AG20443 (cell line): ENCODE measurements around the gene ANAPC2.
A peak's percentile ranks its signal among the peaks of the same experiment; 100 is the strongest.

Experiments
- DNase-seq: peaks from one replicate; pipeline ENCODE4 v3.0.0; 2012; ENCODE audit warnings: low spot score, mixed read lengths

ANAPC2 gene

DNA sequence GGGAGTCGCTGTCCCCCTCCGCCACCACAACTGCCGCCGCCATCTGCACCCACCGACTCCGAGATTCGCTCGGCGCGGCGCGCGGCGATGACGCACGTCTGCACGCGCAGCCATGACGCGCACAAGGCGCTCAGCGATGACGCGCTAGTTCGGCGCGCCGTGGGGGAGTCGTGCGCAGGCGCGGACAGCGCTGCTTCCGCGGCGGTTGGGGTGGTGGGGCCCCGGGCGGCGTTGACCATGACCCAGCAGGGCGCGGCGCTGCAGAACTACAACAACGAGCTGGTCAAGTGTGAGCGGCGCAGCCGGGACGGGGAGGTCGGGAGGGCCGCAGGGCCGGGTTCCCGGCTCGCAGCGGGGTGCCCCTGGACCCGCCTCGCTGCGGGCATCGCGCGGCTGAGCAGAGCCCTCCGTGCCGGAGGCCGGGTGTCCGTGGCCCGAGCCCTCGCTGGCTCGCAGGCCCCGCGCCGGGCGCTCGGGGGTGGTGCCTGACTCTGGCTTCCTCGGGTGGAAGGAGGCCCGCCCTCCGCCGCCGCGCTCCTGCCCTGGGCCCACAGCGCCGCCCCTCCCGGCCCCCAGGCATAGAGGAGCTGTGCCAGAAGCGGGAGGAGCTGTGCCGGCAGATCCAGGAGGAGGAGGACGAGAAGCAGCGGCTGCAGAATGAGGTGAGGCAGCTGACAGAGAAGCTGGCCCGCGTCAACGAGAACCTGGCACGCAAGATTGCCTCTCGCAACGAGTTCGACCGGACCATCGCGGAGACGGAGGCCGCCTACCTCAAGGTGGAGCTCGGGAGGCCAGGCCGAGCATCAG lies at the start of gene ANAPC2, which contains the start of gene SSNA1:
Gene ANAPC2 (minus strand): TSS at position 71 of the 807 bp plus-strand sequence. CDS start 28 bp downstream, at position 43.
Gene SSNA1 (plus strand): TSS at position 187 of the 807 bp plus-strand sequence. CDS start 51 bp downstream, at position 238.
- peak; percentile 98 for DNase-seq

GRCh38 chr9:137236936-137237421 lies 48.6 kb upstream of the ANAPC2 start:
- no peak for DNase-seq

GRCh38 chr9:137236238-137236935 lies 48.0 kb upstream of the ANAPC2 start:
- peak; percentile 93 for DNase-seq

- DNase-seq: no peak
These were observed 47.3 kb upstream of the ANAPC2 start for GRCh38 chr9:137235424-137236237.

DNA sequence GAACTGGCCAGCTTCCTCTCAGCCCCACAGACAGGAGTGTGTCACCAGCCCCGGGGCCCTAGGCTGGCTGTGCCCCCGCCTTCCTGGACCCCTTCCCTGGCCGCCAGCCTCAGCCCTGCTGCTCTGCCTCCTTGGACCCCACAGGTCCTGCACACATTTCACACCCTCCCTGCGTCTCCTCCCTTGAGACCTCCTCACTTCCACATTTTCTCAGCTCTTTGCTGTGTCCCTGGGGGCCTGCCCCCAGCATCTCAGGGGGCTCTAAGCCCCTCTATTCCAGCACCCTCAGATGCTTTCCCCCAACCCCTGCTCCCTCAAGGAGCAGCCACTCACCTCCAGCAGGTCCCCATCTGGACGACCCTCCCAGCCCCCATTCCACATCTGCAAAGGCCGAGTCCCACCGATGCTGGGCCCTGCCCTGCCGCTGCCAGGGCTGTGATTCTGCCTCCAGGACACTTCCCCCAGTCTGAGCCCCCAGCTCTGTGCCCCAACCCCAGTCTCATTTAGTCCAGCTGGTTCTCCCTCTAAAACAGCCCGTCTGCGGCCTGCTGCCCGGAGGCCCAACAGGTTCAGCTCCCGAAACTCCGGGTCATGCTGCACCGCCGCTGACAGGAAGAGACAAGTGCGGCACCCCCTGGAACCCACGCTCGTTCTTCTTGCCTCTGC lies 46.5 kb upstream of the ANAPC2 start:
- DNase-seq: no peak

GRCh38 chr9:137234055-137234697 lies 45.8 kb upstream of the ANAPC2 start:
- no peak for DNase-seq

DNA sequence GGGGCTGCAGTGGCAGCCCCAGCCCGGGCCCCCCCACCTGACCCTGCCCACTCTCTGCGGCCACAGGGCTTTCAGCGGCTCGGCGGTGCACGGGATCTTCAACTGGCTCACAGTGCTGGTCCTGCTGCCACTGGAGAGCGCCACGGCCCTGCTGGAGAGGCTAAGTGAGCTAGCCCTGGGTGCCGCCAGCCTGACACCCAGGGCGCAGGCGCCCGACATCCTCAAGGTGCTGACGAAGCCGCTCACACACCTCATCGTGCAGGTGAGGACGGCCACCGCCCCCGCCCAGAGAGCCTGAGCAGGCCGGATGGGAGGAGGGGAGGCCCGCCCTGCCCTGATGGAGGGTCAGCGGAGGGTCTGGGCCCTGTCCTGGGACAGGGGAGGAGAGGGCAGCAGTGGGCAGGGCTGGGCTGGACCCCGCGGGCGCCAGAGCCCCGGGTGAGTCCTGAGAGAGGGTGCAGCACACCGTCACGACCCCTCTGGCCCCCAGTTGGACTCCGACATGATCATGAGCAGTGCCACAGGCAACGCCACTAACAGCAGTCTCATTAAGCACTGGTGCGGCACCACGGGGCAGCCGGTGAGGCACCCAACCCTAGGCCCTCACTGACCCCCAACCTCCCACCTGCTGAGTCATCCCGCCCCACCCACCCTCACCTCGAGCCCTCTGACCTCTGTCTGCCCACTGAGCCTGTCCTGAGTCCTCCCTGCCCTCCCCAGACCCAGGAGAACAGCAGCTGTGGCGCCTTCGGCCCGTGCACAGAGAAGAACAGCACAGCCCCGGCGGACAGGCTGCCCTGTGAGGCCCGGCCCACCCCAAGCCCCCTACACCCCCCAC lies 45.0 kb upstream of the ANAPC2 start:
- DNase-seq: no peak

DNA sequence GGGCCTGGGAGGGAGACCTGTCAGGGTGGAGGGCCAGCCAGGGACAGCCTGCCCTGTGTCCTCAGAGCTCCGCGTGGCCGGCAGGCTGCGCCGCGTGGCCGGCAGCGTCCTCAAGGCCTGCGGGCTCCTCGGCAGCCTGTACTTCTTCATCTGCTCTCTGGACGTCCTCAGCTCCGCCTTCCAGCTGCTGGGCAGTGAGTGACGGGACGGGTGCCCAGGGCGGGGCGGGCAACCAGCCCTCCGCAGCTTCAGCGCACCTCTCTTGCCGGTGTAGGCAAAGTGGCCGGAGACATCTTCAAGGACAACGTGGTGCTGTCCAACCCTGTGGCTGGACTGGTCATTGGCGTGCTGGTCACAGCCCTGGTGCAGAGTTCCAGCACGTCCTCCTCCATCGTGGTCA lies 44.1 kb upstream of the ANAPC2 start:
- no peak for DNase-seq

- DNase-seq: no peak
These were observed 43.7 kb upstream of the ANAPC2 start for GRCh38 chr9:137232101-137232500.

DNA sequence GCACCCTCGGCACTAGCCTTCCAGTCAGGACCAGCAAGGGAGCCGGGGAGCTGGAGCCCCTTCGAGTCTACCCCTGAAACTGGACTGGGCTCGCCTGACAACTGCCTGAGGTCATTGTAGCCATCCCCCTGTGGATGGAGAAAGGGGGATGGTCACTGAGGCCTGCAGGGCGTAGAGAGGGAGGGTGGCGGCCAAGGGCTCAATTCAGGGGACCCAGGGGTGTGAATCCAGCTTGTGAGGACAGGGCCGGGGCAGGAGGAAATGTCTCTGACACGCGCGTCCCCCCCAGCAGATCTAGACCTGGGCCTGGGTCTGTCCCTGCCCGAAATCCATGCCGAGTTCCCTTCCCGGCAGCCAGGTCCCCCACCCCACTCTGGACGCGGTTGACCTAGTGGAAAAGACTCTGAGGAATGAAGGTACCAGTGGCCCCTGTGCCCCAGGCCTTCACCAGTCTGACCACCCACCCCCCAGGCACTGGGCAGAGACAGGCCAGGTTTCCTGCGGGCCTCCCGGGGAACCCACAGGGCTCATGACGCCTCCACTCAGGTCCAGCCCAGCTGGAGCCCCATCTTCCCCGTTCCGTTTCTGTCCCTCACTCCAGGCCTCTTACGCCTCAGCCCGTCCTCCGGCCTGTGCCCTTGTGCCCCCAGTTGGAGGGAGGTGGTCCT lies 43.1 kb upstream of the ANAPC2 start:
- no peak for DNase-seq

GRCh38 chr9:137230705-137231371 lies 42.5 kb upstream of the ANAPC2 start, which contains the start of gene SLC34A3:
Gene SLC34A3, plus strand, starts transcription at chr9:137230901. Its CDS starts 802 bp downstream, at chr9:137231703.
- no peak for DNase-seq

DNA sequence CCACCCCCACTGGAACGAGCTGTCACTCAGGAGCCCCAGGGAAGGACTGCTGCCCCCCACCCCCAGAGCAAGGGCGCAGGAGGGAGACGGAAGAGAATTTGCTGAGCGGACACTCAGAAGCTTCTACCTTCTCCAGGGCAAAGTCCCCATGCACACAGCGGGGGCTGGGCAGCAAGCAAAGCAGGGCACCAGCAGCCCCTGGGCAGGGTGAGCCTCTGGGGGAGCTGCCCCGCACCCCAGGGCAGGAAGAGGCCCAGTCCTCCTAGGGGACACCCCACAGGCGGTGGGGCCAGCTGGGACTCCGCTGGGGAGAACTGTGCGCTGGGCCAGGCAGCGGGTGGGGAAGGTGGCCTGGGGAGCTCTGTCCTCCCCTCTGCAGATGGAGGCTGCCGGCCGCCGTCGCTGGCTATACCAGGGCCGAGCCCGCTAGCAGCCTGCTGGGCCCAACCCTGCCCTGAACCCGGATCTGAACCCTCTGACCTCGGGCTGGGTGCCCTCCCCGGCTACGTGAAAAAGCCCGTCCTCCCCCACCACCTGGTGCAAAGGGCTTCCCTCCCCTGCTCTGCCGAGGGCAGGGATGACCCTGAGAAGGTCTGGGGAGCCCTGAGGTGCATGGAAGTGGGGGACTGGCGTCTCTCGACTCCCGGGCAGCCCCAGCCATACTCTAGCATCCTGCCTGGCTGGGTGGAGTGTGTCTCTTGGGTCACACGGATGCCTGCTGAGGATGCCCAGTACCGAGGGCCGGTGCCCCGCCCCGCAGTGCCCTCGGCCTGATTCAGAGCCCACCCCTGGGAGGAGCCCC lies 41.7 kb upstream of the ANAPC2 start:
- DNase-seq: no peak

DNA sequence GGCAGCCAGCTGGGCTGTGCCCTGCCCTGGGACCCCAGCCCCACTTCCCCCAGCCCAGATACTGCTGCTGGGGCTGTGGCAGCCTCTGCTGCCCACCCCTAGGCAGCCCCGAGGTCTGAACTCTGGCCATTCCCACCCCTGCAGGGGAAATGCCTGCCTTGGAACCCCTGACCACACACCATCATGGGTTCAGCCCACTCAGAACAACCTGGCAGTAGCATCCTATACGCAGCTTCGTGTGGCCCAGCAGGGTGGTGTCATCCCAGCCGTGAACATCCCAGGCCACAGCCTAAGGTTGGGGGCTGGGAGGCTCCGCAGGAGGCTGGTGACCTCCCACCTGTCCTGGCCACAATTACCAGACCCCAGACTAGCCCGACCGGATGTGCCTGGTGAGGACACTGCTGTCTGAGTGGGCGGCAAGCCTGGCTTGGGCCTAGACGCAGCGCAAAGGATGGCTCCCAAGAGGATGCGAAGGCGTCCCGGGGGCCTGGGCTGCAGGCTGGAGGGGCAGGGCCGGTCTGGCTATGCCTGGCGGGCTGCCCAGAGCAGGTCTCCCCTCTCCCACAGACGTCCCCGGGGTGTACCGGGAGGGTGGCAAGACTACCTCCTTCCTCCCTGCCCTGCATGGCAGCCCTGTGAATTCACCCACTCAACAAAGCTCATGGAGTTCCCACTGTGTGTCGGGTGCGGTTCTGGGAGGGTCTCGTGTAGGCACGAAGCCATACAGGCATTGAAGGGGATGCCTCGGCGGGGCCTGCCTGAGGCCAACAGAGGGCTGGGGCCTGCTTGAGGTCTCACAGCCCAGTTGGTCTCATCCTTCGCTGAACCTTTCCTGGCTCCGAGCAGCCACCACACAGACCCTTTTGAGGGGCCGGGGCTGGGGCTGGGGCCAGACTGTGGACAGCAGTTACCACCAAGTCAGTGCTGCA lies 40.9 kb upstream of the ANAPC2 start:
- no peak for DNase-seq

DNA sequence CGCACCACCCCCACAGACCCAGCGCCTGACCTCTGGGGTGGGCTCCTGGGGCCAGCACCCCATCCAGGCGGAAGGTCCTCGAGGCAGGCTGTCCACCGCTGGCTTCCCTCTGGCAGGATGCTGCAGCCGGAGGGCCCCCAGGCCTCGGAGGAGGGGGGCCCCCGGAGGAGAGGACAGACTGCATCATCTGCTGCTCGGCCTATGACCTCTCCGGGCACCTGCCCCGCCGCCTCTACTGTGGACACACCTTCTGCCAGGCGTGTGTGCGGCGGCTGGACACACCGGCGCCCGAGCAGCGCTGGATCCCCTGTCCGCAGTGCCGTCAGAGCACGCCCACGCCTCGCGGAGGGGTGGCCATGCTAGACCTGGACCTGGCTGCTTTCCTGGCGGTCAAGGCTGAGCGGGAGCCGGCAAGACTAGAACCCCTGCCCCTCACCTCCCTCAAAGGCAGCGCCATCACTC lies 40.2 kb upstream of the ANAPC2 start:
- no peak for DNase-seq

GRCh38 chr9:137227853-137228505 lies 39.6 kb upstream of the ANAPC2 start:
- no peak for DNase-seq
